IPS-18c (cell line): ENCODE results near the gene RBM39.
"Not testable (repeated sequence)": the region's sequence is repeated elsewhere in the genome, so short reads cannot be mapped to it uniquely, and the experiment has no call there.

Experiments used
- H3K4me3 ChIP-seq: 2 replicates; pipeline ENCODE4 v1.7.0; 2013; ENCODE audit warnings: low read depth, mild to moderate bottlenecking, low read length, moderate library complexity; ENCODE audit not compliant: insufficient read depth
- H3K9me3 ChIP-seq: one replicate; pipeline ENCODE4 v1.6.1; 2013; ENCODE audit warnings: mild to moderate bottlenecking, low read length, moderate library complexity; ENCODE audit not compliant: control insufficient read depth, insufficient read depth

RBM39 gene

DNA sequence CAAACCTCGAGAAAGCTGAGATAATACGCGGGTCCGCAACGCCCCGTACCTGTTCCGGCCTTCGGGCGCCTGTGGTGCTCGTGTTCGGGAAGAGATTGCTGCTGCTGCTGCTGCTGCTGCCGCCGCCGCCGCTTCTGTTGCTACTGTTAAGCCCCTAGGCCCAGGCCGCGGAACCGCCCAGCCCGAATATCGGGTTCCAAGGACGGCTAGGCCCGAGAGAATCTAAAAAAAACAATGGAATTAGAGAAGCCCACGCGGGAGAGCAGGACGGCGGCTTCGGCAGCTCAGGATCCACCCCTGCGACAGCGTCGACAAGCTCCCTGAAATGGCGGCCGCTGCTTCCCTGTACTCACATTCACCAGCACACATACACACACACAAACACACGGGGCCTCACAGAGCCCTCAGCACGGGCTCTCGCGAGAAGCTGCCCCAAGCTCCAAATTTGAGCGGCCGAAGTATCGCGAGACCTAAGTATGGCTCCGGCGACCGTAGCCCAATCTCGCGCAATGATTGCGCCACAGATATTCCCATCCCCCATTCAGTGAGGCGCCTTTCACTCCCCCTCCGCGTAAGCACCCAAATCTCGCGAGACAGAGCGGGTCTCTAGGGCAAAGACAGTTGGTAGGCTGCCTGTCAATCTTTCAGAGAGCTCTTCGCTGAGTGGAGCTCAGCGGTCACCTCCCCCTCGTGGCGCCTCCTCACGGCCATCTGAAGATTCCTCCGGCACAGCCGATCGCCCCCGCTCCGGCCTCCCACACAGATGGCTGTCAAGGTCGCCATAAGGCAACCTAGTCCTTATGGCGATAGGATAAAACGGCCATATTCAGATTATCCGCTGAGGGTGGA, at the start of gene RBM39:
RBM39 (minus strand) TSS at position 369 of the 849 bp plus-strand sequence. CDS start 1,386 bp downstream, outside the sequence.
- Histone ChIP-seq H3K4me3 (peak within 1 kb of the TSS; percentile 100), H3K9me3 (no peaks in the 10 kb centered on the region)

DNA sequence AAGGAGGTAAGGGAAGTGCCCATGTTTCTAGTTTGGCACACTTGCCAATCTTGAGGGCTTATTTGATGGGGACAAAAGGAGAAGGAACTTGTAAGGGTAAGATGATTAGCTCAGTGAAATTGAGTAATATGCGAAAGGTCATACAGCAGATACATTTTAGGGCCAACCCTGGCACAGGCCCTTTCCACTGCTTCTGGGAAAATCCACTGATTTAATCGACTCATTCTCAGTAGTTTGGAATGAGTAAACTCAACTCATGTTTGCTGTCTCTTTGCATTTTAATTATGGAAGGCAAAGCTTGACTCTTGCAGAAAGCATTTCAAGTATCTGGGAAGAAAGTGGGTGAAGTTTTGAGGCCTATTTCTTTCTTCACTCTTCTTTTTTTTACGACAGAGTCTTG, 49.8 kb upstream of the RBM39 start:
- Histone ChIP-seq H3K4me3 (no peak overlapping the region), H3K9me3 (no peaks in the 10 kb centered on the region)

DNA sequence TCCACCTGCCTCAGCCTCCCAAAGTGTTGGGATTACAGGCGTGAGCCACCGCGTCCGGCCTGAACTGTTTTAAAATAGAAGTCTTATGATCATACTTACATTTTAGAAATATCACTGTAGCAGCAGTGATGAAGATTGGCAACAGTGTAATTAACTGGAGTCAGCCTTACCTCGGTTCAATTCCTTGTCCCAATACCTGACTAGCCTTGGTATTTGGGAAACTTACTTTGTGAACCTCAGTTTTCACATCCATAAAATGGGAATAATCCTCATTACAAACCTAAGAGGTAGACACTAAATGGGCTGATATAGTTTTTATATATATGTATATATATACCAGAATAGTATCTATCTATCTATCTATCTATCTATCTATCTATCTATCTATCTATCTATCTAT, 49.0 kb upstream of the RBM39 start:
- no peak overlapping the region for H3K4me3 ChIP-seq

DNA sequence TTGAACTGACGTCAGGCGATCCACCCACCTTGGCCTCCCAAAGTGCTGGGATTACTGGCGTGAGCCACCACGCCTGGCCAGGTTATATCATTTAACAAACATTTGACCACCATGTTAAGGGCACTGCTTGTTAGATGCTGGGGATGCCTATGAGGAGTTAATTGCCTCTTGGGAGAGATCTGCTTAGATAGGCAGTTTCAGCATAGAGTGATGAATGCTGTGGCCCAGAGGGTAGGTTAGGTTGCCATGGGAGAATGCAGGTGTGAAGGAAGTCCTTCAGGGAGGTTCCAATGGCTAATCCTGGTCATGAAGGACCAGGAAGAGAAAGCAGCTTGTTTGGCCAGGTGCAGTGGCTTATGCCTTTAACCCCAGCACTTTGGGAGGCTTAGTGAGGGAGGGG, 46.7 kb upstream of the RBM39 start:
- Histone ChIP-seq H3K9me3 (no peaks in the 10 kb centered on the region), H3K4me3 (no peak overlapping the region)

More for the DNA sequence above, 49.0 kb upstream of the RBM39 start:
- no peaks in the 10 kb centered on the region for H3K9me3 ChIP-seq

DNA sequence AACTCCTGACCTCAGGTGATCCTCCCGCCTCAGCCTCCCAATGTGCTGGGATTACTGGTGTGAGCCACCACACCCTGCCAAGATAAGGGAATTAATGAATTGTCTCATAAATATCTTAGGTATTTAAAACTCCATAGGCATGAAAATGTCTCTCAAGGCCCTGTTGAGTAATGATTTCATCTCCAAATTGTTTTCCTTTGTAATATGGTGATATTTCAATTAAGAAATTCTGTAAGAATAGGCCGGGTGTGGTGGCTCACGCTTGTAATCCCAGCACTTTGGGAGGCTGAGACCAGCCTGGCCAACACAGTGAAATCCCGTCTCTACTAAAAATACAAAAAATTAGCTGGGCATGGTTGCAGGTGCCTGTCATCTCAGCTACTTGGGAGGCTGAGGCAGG, 43.5 kb upstream of the RBM39 start:
- H3K4me3 ChIP-seq, H3K9me3 ChIP-seq: not testable (repeated sequence)

DNA sequence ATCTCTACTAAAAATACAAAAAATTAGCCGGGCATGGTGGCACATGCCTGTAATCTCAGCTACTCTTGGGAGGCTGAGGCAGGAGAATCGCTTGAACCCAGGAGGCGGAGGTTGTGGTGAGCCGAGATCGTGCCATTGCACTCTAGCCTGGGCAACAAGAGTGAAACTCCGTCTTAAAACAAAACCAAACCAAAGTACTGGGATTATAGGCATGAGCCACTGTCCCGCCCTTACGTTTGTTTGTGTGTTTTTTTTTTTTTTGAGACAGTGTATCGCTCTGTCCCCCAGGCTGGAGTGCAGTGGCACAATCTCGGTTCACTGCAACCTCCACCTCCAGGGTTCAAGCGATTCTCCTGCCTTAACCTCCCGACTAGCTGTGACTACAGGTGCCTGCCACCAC, 41.8 kb upstream of the RBM39 start:
- not testable (repeated sequence) for H3K4me3 ChIP-seq

DNA sequence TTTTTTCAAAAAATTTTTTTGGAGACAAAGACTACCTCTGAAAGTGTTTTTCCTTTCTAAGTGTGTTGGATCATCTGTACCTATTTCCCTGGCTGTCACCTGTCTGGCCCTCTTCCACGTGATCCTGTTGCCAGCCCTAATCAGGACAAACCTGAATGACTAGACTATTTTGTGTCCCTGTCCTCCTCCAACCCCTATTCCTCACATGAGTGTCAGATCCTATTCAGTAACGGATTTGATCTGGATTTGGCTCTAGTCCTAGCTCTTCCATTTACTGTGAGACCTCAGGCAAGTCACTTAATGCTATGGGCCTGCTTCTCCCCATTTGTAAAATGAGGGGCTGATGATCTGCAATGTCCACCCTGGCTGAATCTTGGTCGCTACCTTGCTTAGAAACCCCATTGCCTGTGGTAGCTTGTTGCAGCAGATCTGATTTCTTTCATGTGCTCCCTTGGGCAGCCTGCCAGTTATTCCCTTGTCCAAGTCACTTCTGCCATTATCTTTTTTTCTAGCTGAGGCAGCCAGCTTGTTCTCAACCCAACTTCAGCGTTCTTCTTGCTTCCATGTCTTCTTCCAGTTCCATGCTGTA, 34.5 kb upstream of the RBM39 start:
- no peak overlapping the region for H3K4me3 ChIP-seq
- H3K9me3 ChIP-seq, result no peaks in the 10 kb centered on the region

More for the DNA sequence above, 41.8 kb upstream of the RBM39 start:
- H3K9me3 ChIP-seq, result not testable (repeated sequence)

DNA sequence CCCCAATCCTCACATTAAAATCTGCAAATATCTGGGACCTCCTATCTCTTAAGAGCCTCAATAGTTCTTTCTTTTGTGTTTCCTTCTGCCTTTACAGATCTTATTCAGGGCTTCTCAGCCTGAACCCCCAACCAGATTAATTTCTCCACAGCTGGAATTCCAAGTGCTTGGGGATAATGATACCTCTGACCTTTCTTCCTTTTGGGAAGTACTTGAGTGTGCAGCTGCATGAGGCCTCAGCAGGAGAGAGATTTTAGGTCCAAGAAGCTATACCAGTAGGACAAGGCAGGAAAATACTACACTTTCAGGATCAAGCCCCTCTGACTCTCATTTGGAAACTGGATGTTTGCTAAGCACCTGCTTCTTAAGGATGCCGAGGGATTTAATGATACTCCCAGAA, 32.3 kb upstream of the RBM39 start:
- no peaks in the 10 kb centered on the region for H3K9me3 ChIP-seq
- no peak overlapping the region for H3K4me3 ChIP-seq

DNA sequence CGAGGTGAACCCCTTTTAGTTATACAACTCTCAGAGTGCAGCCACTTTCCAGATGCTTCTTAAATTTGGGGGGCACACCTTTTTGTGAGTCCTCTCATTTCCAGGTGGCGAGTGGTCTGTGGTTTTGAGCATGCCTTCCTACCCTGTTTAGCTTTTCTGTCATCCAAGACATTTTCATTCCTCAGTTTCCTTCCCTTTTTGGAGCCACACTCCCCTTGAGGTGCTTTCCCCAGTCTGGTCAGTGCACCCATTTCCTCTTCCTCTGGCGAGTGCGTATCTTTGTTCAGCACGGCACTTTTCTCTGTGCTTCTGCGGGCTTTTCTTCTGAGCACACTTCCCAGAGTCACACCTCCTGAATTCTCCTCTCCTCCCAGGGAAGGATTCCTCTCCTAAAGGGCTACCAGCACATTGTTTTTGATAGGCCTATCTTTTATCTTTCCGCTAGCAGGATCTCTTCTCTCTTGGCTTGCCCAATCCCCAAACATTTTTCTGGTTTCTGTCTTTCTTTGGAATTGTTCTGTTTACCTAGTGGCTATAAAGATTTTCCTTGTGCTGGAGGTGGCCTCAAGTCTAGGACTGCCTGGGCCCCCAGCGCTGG, 31.2 kb upstream of the RBM39 start:
- Histone ChIP-seq H3K9me3 (no peaks in the 10 kb centered on the region), H3K4me3 (peak overlapping the region; percentile 63)

DNA sequence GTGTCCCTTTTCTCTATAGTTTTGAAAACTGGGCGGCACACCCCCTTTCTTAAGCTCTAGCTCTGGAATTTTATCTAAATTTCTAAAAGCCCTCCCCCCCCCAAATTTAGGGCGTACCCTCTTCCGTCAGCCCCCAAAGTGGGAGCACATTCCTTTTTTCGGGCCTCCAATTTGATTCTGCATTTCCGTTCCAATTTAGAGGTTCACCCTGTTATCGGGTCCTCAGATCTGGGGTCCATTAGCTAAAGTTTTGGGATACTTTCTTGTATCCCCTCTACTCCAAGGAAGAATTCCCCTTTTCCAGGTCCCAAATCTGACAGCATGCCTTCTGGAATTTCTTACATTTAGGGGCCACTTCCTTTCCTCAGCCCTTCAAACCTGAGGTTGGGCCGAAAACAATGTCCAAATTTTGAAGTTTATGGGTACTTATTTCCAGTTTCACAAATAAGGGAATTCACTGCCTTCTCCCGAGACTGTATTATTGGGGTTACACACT, 30.6 kb upstream of the RBM39 start:
- no peaks in the 10 kb centered on the region for H3K9me3 ChIP-seq
- H3K4me3 ChIP-seq, result peak overlapping the region; percentile 63

DNA sequence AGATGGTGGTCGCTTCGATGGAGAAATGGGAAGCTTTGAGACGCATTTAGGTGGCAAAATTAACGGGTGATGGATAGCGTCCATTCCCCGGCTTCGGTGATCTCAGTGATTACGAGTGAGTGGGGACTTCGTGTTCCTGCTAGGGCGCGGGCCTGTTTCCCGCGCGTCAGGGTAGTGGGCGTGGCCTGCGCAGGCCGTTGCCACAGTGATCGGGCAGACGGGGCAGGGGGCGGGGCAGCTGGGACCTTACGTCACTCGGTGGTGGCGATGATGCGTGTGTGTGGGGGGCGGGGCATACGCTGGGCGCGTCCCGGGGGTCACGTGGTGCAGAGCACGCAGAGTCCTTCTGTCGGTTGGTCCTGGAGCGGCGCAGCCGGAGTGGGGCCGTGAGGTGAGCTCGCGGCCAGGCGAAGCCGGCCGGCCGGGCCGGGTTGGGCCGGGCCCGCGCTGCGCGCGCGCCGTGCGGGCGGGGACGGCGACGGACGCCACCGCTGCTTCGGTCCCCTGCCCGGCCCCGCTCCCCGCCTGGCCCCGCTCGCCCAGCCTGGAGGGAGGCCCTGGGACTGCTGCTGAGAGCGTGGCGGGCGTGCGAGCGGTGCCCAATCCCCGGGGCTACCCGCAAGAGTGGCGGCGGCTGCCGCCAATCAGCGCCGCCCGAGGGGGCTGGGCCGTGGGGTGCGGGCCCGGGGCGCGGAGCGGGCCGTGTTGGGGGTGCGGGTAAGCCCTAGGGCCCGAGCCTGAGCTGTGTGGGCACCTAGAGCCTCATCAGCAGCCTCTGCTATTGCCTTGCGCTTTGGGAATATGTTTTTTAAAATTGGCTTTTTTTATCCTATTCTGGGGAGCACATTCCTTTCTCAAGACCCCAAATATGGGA, 29.9 kb upstream of the RBM39 start, which contains the start of gene PHF20:
PHF20 (plus strand) TSS at position 327 of the 874 bp plus-strand sequence. CDS start 29,508 bp downstream, outside the sequence.
- H3K9me3 ChIP-seq, result no peaks in the 10 kb centered on the region
- H3K4me3 ChIP-seq, result peak within 1 kb of the TSS; percentile 63

DNA sequence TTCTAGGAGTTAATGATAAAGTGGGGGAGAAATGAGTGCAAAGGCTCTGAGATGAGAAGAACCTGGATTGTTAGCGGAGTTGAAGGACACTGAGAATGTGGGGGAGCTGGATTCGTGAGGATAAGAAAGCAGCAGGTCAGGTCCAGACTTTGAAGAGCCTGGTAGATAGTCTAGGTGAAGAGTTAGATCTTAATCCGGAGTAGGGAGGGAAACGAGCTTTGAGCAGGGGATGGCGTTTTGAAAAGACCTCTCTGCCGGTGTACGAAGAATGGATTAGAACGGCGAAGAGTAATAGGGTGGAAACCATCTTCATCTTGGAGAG, 29.3 kb upstream of the RBM39 start:
- Histone ChIP-seq H3K4me3 (no peak overlapping the region; the same call in 1 of the 2 replicates), H3K9me3 (no peaks in the 10 kb centered on the region)

DNA sequence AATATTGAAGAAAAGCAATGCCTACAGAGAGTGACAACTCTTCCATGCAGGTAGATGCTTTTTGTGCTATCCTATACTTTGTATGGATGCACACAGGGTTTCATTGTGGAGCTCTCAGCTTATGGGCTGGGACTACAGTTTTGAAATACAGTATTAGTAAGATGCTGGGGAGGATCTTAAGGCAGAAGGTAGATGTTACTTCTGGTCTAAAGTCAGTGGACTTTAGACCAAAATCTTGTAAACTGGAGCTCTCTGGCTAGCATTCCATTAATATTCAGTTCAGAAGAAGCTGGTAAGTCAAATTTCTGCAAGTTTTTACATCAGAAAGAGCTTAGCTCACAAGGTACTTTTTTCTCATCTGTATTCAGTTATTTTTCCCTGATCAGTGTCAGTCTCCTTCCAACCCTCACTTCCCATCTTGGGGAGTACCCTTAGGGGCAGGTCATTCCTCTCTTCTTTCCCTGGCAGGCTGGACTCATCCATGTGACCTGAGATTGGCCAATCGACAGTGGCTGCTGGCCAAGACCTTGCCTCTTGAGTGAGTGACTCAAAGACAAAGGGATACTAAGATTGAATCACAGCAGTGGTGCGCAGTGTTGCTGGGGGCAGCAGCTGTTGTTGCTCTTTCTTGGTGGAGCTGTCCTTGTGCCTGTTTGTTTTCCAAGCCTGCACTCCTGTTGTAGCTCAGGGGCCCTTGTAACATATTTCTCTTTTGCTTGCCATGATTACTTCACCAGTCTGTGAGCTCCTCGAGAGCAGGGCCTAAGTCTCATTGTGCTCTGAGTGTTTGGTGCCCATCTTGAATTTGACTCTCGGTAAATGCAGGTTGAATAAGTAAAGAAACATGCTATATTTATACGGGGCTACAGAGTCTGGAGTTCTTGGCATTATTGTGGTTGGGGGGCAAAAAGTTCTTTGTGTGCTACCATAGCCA, 26.9 kb upstream of the RBM39 start:
- Histone ChIP-seq H3K9me3 (no peaks in the 10 kb centered on the region), H3K4me3 (no peak overlapping the region)

DNA sequence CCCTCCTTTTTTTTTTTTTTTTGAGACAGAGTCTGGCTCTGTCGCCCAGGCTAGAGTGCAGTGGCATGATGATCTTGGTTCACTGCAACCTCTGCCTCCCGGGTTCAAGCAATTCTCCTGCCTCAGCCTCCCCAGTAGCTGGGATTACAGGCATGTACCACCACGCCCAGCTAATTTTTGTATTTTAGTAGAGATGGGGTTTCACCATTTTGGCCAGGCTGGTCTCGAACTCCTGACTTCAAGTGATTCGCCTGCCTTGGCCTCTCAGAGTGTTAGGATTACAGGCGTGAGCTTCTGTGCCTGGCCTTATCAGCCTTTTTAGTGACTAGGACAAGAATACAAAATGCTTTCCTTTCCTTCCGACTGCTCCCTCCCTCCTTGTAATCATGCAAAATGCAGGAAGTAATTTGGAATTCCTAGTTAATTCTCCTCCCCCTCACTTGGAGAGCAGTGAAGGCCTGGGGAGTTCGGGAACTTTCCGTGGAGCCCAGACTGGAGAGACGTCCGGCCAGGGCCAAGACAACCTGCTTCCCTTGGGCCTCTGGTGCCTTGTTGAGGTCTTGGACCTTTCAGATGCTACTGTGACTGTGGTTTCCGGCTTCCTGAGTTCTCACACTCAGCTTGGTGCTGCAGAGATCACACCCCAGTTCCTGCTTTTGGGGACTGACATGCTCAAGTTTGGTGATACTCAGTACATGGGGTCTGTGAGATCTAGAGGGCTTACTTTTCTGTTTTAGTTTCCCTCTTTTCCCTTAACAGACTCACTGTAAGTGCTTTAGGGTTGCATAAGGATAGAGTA, 25.8 kb upstream of the RBM39 start:
- Histone ChIP-seq H3K9me3 (no peaks in the 10 kb centered on the region), H3K4me3 (no peak overlapping the region)

DNA sequence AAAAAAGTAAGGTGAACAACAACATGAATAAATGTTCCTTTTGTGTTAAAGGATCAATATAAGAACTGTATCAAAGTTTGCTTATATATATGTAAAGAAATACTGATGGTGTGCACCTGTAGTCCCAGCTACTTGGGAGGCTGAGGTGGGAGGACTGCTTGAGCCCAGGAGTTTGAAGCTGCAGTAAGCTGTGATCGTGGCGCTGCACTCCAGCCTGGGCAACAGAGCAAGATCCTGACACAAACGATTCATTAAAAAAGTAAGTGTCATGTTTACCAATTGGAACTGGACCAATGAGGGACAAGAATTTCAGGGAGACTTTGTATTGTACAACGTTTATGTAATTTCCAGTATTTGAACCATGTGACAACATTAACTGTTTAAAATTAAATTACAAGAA, 24.8 kb upstream of the RBM39 start:
- H3K4me3 ChIP-seq, result no peak overlapping the region
- H3K9me3 ChIP-seq, result no peaks in the 10 kb centered on the region

DNA sequence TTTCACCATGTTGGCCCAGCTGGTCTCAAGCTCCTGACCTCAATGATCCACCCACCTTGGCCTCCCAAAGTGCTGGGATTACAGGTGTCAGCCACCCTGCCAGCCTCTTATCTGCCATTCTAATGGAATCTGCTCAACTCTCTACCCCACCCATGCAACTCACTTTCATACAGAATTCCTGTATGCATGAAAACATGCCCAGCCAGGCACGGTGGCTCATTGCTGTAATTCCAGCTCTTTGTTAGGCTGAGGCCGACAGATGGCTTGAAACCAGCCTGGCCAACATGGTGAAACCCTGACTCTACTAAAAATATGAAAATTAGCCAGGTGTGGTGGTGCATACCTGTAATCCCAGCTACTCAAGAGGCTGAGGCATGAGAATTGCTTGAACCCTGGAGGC, 22.9 kb upstream of the RBM39 start:
- H3K9me3 ChIP-seq, H3K4me3 ChIP-seq: not testable (repeated sequence)
